Transverse colon (tissue), 3 donors: ENCODE data around the gene STXBP5.

Experiments
- POLR2A ChIP-seq: fragments of 450-650 bp; IDR thresholded peaks from one replicate; pipeline ENCODE4 v1.6.1; 2016; ENCODE audit warnings: antibody characterized with exemption, mild to moderate bottlenecking, moderate library complexity
- TF ChIP-seq, protein P1 (sequence below), 5 experiments: fragments of 200-600 bp in 3 of 5; fragments of 450-650 bp in 2 of 5; sonication (generic) in 3 of 5; IDR thresholded peaks; 1 replicate in 2 of 5; 2 replicates in 3 of 5; pipeline ENCODE4 v1.5.1; 2016 to 2017; ENCODE audit warnings: antibody characterized with exemption in 5 of 5, inconsistent platforms in 3 of 5, mild to moderate bottlenecking in 2 of 5, moderate library complexity in 1 of 5

DNA sequence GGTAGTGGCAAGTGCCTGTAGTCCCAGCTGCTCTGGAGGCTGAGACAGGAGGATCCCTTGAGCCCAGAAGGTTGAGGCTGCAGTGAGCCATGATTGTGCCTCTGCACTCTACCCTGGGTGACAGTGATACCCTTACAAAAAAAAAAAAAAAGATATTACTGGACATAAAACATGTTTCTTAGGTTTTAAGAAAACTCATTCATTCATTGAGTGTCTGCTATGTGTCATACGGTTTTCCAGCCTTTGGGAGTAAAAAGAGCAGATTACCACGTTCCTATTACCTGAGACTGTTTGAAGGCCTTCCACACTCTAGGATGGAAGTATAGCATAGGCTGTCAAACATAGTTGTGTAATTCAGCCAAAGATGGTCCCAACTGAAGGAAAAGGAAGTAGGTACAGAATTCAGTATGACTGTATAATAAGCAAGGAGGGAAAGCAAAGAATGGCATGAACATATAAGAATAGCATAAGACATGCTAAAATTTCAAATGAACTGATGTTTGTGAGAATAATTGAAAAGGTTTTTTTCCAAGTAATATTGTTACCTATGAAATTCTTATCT lies 22.0 kb downstream of the STXBP5 start:
- TF ChIP-seq, protein P1, sequence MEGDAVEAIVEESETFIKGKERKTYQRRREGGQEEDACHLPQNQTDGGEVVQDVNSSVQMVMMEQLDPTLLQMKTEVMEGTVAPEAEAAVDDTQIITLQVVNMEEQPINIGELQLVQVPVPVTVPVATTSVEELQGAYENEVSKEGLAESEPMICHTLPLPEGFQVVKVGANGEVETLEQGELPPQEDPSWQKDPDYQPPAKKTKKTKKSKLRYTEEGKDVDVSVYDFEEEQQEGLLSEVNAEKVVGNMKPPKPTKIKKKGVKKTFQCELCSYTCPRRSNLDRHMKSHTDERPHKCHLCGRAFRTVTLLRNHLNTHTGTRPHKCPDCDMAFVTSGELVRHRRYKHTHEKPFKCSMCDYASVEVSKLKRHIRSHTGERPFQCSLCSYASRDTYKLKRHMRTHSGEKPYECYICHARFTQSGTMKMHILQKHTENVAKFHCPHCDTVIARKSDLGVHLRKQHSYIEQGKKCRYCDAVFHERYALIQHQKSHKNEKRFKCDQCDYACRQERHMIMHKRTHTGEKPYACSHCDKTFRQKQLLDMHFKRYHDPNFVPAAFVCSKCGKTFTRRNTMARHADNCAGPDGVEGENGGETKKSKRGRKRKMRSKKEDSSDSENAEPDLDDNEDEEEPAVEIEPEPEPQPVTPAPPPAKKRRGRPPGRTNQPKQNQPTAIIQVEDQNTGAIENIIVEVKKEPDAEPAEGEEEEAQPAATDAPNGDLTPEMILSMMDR (IDR thresholded peaks at IDR 0.05): no peak
- no peak for TF ChIP-seq POLR2A
